ENCODE results near the gene ZKSCAN8.

DNA sequence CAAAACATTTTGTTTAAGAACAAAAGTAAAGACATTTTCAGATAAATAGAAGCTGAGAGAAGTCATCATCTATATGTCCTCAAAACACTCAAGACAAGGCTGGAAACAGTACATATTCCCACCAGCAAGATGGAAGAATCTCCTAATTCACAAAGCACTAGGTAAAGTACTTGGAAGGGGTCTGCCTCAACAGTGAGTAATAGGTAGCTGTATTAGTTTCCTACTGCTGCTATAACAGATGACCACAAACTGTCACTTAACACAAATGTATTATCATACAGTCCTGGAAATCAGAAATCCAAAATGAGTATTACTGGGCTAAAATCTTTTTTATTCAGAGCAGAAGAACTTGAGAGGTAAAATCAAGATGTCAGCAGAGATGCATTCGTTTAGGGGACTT lies 40.6 kb downstream of the ZKSCAN8 start:
- TF ChIP-seq, protein P1, sequence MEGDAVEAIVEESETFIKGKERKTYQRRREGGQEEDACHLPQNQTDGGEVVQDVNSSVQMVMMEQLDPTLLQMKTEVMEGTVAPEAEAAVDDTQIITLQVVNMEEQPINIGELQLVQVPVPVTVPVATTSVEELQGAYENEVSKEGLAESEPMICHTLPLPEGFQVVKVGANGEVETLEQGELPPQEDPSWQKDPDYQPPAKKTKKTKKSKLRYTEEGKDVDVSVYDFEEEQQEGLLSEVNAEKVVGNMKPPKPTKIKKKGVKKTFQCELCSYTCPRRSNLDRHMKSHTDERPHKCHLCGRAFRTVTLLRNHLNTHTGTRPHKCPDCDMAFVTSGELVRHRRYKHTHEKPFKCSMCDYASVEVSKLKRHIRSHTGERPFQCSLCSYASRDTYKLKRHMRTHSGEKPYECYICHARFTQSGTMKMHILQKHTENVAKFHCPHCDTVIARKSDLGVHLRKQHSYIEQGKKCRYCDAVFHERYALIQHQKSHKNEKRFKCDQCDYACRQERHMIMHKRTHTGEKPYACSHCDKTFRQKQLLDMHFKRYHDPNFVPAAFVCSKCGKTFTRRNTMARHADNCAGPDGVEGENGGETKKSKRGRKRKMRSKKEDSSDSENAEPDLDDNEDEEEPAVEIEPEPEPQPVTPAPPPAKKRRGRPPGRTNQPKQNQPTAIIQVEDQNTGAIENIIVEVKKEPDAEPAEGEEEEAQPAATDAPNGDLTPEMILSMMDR (IDR thresholded peaks at IDR 0.05), result no peak
- no peak for TF ChIP-seq EZH2 (IDR thresholded peaks at IDR 0.05; ENCODE audit: borderline replicate concordance, insufficient read depth, low read depth, low read length, poor library complexity, severe bottlenecking)
